AG04449 (cell line): Measurements from ENCODE around the gene GALNT2.

ENCODE experiments used
- CTCF ChIA-PET: fragments of 350-600 bp; formaldehyde crosslinking; extraction: SDS; loops from one replicate; lab custom pipeline; 2021; ENCODE audit warnings: antibody characterized with exemption; lab: Yijun Ruan, JAX
- POLR2A ChIA-PET: fragments of 400-600, 350-600 bp; formaldehyde crosslinking; extraction: SDS; loops from one replicate; lab custom pipeline; 2020; ENCODE audit warnings: antibody characterized with exemption, inconsistent platforms; lab: Yijun Ruan, JAX
- DNase-seq: peaks from one replicate; pipeline ENCODE4 v3.0.0-alpha.2; 2010; ENCODE audit warnings: low read depth, low spot score
- H3K4me3 ChIP-seq: 2 replicates; pipeline ENCODE4 v1.5.1; 2011; ENCODE audit warnings: low read depth, mild to moderate bottlenecking, control low read depth, low read length
- CTCF ChIP-seq: IDR thresholded peaks from one replicate; pipeline ENCODE4 v1.5.1; 2011; ENCODE audit warnings: mild to moderate bottlenecking, moderate library complexity, low read length, control low read depth, inconsistent platforms; ENCODE audit not compliant: insufficient read depth; ENCODE audit errors: missing control alignments

The GALNT2 gene

GRCh38 chr1:230102472-230102871, 35.4 kb downstream of the GALNT2 start:
- POLR2A ChIA-PET = no interaction called here
- CTCF ChIA-PET = interaction anchor here (0.9 to 1.3 kb wide), 3 partner anchors 9 to 15 kb away, joined by 3 to 5 read pairs (median 5); no protein-coding TSS in a partner anchor
- no peak for TF ChIP-seq CTCF

GRCh38 chr1:230103306-230104173, 36.5 kb downstream of the GALNT2 start:
- POLR2A ChIA-PET = interaction anchor here (0.6 to 2.9 kb wide), 2 partner anchors 11 to 19 kb away, joined by 3 to 18 read pairs; no protein-coding TSS in a partner anchor
- CTCF ChIA-PET = interaction anchor here (0.7 to 2.7 kb wide), 5 partner anchors 10 to 64 kb away, joined by 3 to 21 read pairs (median 4); no protein-coding TSS in a partner anchor
- no peak for DNase-seq
- H3K4me3 ChIP-seq = no peak overlapping the region; the same call in 1 of the 2 replicates
- no peak for TF ChIP-seq CTCF

More at GRCh38 chr1:230102472-230102871, 35.4 kb downstream of the GALNT2 start:
- H3K4me3 ChIP-seq = no peak overlapping the region
- no peak for DNase-seq

- no peak for TF ChIP-seq CTCF
- peak; percentile 99 for DNase-seq
- ChIA-PET POLR2A (interaction anchor here (0.7 to 2.9 kb wide), 6 partner anchors 10 to 31 kb away, joined by 3 to 18 read pairs (median 4); no protein-coding TSS in a partner anchor), CTCF (interaction anchor here (0.7 to 2.7 kb wide), 9 partner anchors 10 to 443 kb away, joined by 3 to 21 read pairs (median 4); no protein-coding TSS in a partner anchor)
- peak overlapping the region; percentile 29; the same call in 1 of the 2 replicates for H3K4me3 ChIP-seq
Observed at GRCh38 chr1:230104395-230105244, 37.6 kb downstream of the GALNT2 start.

- no peak for TF ChIP-seq CTCF
- H3K4me3 ChIP-seq = no peak overlapping the region
- no peak for DNase-seq
- POLR2A ChIA-PET = interaction anchor here (0.8 to 2.9 kb wide), 5 partner anchors 9 to 32 kb away, joined by 3 to 18 read pairs (median 5); no protein-coding TSS in a partner anchor
- CTCF ChIA-PET = interaction anchor here (0.7 to 2.7 kb wide), 6 partner anchors 9 to 444 kb away, joined by 3 to 21 read pairs (median 4); no protein-coding TSS in a partner anchor
Observed at GRCh38 chr1:230105245-230105753, 38.3 kb downstream of the GALNT2 start.

- DNase-seq = no peak
- H3K4me3 ChIP-seq = no peak overlapping the region
- TF ChIP-seq CTCF = no peak
- ChIA-PET CTCF (interaction anchor here (1.0 to 2.7 kb wide), 4 partner anchors 14 to 445 kb away, joined by 3 to 21 read pairs (median 5); no protein-coding TSS in a partner anchor), POLR2A (interaction anchor here (0.8 to 2.9 kb wide), 4 partner anchors 8 to 27 kb away, joined by 3 to 18 read pairs (median 4); no protein-coding TSS in a partner anchor)
Observed at GRCh38 chr1:230105754-230106625, 39.0 kb downstream of the GALNT2 start.
